HG02852 (cell line): ENCODE measurements around the gene INCENP.

Experiments used
- ATAC-seq: cut with Tn5 transposase; IDR thresholded peaks from one replicate; pipeline ENCODE4 v1.9.1; 2021; ENCODE audit warnings: mild to moderate bottlenecking, moderate library complexity; ENCODE audit not compliant: unreplicated experiment

The INCENP gene

DNA sequence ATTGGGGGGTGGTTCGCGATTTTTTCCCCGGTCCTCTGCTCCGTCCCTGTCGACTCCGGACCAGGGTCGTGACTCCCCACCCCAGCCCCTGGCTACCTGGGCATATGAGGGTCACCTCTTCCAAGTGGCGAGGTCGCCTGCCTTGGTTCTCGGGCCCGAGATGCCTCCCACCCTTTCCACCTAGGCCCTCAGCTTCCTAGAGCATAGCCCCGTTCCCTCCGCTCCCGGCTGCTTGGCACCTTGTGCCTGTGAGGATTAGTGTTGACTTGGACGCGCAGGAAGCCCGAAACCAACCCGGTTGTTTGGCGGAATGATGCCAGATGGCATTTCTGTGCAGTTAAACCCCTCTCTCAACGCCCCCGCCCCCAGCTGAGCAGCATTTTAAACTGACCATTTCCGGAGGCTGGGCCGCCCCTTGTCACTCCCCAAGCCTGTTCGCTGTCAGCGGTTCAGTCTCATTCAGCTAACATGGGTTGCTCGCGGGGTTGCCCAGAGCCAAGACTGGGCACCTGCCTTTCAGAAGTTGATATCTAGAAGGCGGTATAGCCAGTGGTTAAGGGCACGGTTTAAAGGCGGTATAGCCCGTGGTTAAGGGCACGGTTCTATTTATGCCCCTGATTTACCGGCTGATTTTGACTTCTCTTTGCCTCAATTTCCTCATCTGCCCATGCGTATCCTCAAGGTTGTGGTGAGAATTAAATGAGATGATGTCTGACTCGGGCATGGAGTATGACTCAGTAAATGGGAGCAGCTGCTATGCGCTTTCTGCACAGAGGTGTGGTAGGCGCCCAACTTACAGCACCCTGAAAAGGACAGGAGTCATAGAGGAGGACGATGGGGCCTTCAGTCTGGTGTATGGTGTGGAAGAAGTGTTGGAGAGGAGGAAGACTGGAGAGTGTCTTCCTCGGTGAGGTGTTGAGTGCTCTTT is 639 bp downstream of the INCENP start:
- peak; percentile 34 for ATAC-seq

DNA sequence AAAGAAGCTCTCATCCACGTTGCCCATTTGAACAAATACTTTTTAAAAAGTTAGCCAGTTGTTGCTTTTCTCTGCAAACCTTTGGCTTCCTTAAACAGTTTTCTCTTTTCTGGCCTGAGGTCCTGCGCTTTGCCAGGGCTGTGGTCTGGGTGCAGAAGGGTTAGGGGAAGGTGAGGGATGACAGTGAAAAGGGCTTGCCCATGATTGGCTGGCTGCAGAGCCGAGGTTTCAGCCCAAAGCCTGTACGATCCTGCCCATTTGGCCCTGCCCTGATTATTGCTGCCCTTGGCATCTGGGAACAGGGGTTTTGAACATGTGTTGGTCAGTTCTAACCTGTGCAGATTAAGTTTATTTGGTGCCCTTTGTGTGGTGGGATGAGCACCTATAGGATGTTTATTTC is 1.5 kb downstream of the INCENP start:
- ATAC-seq = no peak

DNA sequence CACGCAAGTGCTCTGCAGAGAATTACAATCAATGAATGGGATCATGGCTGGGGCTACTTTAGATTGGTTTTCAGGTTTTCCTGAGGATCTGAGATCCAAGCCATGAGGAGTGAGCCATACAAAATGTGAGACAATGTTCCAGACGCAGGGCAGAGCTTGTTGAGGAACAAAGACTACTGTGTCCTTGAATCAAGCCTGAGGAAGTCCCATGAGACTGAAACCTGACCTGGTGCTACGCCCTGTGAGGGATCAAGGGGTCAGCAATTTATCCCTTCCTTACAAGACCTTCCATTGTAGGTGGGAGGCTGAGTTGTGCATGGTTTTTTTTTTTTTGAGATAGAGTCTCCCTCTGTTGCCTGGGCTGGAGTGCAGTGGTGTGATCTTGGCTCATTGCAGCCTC is 2.1 kb downstream of the INCENP start:
- ATAC-seq = no peak

DNA sequence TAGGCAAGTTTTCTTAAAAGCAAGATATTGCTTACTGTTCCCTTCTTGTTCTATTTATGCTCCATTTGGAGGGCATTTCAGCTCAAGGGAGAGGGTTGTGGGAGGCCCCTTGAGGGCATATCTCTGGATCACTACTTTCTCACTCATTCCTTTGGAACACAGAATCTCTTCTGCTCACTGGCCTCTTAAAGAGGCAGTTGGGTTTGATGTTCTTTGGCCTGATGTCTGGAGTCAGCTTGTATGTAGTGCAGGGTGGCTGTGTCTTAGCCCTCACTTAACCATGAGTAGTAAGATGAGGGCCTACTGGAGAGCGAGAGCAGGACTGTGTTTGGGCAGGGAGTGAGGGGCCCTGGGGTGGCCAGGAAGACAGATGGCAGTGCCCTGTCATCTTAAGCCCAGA is 3.6 kb downstream of the INCENP start:
- no peak for ATAC-seq

DNA sequence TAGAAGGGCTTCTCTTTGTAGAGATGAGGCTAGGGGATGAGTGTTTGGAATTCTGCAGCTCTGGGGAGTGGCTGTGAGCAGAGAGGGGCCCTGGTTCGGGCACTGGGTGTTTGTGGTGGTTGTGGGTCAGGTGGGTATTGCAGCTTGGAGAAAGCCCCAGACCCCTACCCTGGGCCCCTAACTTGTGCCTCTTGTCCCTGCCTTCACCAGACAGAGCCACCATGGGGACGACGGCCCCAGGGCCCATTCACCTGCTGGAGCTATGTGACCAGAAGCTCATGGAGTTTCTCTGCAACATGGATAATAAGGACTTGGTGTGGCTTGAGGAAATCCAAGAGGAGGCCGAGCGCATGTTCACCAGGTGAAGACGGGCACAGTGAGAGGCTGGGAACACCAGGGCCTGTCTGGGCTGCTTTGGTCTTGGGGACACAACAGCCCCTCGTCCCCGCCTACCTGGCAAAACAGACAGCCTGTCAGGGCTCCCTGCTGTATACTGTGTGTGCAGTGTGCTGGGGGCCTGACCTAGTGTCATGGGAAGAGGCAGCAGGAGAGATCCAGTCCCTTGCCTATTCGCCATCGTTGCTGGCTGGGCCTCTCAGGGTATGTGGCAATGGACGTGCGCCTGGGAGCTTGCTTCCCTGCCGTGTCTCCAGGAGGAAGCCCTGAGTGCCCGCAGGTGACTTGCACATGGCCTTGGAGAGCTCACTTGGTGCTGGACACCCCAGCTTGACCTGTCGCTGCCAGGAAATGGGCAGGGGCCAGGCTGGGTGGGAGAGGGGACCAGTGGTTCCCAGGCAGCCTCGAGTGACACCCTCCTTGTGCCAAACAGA is 4.3 kb downstream of the INCENP start:
- no peak for ATAC-seq

DNA sequence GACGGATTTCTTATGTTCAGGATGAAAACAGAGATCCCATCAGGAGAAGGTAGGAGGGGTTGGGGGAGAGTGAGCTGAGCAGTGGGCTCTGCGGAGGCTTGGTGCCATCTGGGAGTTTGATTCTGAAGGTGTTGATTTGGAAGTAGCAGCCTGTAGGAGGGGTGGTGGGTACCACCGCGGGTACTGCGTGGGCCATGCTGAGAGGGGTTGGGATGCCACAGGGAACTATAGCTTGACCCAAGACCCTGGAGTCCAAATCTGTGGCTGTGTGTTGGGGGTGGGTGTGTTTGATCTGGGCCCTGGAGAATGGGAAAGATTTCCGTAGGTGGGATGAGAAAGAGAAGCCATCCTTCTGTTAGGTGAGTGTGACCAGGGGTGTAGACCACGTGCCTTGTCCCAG is 5.0 kb downstream of the INCENP start:
- no peak for ATAC-seq

DNA sequence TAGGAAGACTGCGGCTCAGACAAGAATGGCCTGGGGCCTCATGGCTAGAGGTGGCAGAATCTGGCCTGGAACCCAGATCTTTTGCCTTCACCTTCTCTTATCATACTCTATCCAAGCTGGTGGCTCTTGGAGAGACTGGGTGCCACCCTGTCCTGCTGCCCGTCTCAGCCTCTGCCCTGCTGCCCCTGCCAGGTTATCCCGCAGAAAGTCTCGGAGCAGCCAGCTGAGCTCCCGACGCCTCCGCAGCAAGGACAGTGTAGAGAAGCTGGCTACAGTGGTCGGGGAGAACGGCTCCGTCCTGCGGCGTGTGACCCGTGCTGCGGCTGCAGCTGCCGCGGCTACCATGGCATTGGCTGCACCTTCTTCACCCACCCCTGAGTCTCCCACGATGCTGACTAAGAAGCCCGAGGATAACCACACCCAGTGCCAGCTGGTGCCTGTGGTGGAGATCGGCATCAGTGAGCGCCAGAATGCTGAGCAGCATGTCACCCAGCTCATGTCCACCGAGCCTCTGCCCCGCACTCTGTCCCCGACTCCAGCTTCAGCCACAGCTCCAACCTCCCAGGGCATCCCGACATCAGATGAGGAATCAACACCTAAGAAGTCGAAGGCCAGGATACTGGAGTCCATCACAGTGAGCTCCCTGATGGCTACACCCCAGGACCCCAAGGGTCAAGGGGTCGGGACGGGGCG is 5.9 kb downstream of the INCENP start:
- ATAC-seq = no peak

DNA sequence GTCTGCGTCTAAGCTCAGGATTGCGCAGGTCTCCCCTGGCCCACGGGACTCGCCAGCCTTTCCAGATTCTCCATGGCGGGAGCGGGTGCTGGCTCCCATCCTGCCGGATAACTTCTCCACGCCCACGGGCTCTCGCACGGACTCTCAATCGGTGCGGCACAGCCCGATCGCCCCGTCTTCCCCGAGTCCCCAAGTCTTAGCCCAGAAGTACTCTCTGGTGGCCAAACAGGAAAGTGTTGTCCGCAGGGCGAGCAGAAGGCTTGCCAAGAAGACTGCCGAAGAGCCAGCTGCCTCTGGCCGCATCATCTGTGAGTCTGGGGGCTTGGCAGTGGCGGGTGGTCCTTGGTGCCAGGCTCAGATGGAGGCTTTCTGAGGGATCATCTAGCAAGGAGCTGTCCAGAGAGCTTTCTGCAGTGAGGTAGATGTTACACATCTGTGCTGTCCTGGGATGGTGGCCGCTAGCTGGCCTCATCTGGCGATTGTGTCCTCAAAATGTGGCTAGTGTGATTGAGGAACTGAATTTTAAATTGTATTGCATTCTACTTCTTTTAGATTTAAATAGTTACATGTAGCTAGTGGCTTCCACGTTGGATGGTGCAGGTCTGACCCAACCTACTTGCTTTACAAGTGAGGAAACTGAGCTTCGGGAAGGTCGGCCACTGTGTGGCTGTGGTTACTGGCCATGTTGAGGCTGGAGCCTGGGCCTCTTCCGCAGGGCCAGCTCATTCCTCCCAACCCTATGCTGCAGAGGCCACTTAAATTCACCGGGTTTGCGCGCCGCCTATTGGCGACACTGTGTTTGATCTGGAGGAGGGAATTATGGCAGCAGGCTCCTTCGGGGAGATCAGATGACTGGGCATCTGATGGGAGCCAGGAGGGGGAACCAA is 6.7 kb downstream of the INCENP start:
- ATAC-seq = no peak

DNA sequence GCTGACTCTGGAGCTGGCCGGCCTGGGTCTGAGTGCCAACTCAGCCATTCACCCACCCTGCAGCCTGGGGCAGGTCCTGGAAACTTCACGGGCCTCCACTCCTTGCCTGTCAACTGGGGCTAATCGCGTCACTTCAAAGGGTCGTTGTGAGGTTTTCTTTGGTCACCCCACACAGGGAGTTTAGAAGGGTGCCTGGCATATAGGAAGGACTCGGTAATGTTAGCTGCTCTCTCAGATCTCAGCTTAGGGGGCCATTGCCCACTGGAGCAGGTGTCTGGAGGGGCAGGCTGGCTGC is 7.3 kb downstream of the INCENP start:
- ATAC-seq = no peak

DNA sequence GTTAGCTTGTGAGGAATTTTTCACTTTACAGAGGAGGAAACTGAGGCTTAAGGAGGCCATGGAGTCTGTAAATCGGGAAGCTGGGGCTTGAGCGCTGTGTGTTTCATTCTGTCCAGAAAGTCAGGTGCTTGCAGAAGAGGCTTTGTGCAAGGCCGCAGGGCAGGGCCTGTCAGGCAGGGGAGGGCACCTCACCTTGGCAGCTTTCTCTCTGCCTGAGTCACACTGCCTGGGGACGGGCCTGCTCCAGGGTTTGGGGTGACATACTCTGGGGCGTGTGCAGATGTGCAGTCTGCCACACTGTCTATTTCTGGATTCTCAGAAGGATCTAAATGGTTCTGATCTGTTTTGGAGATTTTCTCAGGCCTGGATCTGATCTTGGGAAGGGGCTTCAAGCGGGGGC is 8.4 kb downstream of the INCENP start:
- no peak for ATAC-seq

DNA sequence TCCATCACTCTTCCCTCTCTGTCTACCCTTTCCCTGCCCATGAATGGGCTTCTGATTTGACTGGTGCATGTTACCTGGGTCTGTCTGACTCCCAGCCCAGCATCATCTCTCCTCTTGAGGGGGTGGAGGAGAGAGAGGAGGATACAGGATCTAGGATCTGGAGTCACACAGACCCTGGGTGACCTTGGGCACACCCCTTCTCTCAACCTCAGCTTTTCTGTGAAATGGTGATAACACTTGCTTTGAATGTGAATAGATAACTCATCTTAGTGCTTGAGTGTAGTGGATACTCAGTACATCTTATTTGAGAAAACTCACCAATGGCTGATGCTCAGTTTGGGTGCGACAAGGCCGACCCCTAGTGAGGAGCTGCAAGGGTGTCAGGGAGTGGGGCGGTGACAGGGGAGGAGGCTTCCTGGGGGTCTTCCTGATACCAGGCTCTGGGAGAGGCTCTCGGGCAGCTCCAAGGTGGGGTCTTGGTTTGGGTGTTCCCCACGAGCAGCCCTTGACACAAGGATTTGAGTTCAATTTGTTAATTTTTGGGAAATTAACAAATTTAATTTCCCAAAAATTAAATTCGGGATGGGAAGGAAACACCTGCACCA is 9.0 kb downstream of the INCENP start:
- no peak for ATAC-seq

DNA sequence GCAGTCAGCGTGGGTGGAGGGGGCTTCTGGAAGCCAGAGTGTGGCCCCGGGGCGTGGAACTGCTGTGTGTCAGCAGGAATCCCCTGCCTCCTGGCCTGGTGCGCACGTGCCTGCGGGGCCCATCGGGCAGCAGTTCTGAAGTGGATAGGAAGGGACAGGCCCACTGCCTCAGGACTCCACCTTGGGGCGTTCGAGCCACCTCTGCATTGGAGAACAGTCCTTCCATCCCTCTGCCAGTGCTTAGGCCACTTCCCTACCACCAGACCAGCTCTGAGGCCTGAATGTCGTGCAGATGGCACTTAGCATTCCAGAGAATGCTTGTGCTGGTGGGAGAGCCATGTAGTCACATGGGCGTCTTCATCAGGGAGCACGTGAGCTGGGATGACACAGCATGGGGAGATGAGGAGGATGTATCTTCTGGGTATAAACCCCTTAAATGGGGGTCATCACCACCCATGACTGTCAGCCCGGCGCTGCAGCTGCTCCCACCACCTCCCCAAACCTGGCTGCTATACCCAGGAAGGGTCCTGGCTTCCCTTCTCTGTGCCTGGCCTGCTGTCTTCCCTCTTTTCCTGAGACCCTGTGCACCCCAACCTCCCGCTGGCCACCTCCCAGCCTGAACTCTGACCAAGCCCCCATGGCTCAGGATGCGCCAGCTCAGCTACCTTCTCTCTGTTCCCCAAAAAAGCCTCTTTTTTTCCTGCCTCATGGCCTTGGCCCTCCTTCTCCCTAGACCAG is 9.7 kb downstream of the INCENP start:
- ATAC-seq = no peak

DNA sequence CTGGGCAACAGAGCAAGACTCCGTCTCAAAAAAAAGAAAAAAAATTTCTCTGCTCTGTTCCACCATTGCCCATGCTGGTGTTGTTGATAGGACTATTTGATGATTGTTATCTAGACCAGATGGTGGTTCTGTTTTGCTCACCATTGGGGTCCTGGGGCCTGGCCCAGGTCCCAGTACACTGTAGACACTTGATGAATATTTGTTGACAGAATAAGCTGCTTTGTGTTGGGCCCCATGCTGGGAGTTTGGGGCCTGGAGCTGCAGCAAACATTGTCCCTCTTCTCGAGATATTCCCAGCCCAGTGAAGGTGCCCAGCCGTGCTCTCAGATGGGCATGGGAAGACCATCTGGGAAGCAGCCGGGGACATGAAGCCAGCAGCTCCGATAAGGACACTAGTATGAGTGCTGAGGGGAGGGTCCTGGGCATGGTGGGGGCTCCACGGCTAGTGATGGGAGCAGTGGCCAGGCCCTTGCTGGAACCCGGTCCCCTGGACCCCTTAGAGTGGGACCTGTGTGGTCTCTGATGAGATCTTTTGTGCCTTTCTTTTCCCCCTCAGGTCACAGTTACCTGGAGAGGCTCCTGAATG is 13.6 kb downstream of the INCENP start:
- ATAC-seq = no peak

DNA sequence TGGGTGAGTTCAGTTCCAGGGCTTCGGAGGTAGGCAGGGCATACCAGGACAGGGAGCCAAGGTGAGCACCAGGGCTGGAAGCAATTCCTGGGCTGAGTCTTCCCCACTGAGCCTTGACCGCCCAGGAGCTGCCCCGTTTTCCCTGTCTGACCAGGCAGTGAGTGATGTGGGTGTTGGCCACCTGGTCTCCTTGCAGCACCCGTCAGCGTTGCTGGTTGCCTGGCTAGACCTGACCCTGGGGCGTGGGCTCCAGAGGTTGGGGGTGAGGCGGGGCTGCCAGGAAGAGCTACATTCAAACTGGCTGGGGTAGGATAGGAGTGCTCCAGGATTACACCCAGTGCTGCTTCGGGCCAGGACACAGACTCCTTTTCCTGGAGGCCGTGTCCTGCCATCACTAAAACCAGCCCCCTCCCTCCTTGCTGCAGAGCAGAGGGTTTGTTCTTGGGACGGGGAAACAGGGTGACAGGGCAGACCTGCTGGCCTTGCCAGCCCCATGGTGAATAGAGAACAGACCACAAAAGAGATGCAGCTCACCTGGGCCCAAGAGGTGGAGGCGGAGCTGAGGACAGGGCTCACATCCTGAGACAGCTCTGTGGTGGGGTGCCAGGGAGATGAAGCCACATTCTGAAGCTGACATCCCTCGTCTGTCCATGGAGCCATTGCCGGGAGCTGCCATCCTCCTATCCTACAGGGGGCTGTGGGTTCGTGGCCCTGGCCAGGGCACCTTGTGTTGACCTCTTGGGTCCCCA is 14.2 kb downstream of the INCENP start:
- ATAC-seq = no peak

DNA sequence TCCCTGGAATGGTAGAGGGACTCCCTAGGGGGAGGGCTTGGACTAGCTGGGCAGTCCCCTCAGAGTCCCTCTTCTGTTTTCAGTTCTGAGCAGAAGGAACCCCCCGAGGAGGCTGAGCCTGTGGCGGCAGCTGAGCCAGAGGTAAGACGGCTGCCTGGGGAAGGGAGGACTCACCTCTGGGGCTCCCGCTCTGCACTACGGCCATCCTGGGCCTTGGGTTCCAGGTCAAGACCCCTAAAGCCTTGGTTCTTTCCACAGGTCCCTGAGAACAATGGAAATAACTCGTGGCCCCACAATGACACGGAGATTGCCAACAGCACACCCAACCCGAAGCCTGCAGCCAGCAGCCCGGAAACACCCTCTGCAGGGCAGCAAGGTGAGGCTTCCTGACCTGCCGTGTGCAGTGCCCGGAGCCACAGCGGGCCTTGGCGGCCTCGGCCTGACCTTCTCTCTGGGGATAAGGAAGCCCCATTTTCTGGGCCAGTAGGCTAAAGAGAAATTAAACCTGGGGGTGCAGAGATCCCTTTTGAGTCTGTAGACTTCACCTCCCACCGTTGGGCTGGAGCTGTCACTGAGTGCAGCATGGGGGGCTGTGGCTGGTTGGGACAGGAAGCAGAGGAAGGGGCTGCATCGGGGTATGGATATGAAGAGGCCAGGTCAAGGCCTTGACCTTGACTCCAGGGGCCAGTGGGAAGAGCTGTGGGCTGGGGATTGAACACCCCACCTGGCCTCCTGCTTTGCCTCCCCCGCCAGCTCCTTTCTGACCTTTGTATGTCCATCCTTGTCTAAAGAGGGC is 15.0 kb downstream of the INCENP start:
- ATAC-seq = no peak

DNA sequence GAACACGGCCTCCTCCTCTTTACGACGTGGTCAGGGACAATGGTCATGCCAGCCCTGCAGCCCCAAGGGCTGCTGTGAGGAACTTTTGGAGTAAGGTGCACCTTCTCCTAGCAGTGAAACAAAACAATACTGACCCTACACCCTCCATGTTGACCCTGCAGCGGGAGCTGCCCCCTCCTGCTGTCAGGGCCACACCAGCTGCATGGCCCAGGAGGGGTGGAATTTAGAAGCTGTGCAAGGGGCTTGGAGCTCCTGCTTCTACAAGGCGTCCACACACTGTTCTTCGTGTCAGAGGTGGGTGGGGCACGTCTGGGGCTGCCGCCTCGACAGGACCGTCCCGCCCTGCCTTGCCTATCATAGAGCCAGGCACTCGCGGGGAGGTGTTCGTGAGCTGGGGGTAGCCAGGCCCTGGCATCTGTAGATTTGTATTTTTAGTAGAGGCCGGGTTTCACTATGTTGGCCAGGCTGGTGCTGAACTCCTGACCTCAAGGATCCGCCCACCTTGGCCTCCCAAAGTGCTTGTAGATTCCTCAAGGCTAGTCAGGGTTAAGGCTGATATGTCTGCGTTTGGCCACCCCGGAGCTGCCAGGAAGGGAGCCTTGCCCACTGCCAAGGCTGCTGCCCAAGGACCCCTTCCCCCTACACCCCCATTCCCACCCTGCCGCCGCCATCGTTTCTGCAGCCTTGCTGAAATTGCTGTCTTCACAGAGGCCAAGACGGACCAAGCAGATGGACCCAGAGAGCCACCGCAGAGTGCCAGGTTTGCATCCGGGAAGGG is 15.9 kb downstream of the INCENP start:
- ATAC-seq = no peak
